HG03460 (cell line): Measurements from ENCODE around the gene P3R3URF.
A peak's percentile ranks its signal among the peaks of the same experiment; 100 is the strongest.

Experiments used
- ATAC-seq: cut with Tn5 transposase; IDR thresholded peaks from one replicate; pipeline ENCODE4 v1.9.1; 2021; ENCODE audit not compliant: unreplicated experiment

Gene P3R3URF

GRCh38 chr1:46174448-46175231 is 1.6 kb downstream of the P3R3URF start, which contains the start of gene TSPAN1:
Gene TSPAN1, plus strand, starts transcription at chr1:46175087. Its CDS starts 6,021 bp downstream, at chr1:46181108.
- ATAC-seq, result no peak

GRCh38 chr1:46173361-46173856 is 2.9 kb downstream of the P3R3URF start:
- no peak for ATAC-seq

- no peak for ATAC-seq
Observed at GRCh38 chr1:46172321-46172720, 4.0 kb downstream of the P3R3URF start.

- ATAC-seq, result no peak
Observed at GRCh38 chr1:46171871-46172270, 4.4 kb downstream of the P3R3URF start.

- no peak for ATAC-seq
Observed at GRCh38 chr1:46171351-46171750, 4.9 kb downstream of the P3R3URF start.

- no peak for ATAC-seq
Observed at GRCh38 chr1:46169811-46170454, 6.4 kb downstream of the P3R3URF start.

GRCh38 chr1:46168477-46168876 is 7.8 kb downstream of the P3R3URF start:
- no peak for ATAC-seq

GRCh38 chr1:46166521-46167462 is 9.5 kb downstream of the P3R3URF start:
- no peak for ATAC-seq

- no peak for ATAC-seq
Observed at GRCh38 chr1:46160212-46160611, 16.1 kb downstream of the P3R3URF start.

GRCh38 chr1:46159516-46159915 is 16.8 kb downstream of the P3R3URF start:
- no peak for ATAC-seq

GRCh38 chr1:46158312-46159281 is 17.7 kb downstream of the P3R3URF start:
- ATAC-seq, result peak; percentile 85

GRCh38 chr1:46157916-46158311 is 18.4 kb downstream of the P3R3URF start:
- no peak for ATAC-seq

- ATAC-seq, result no peak
Observed at GRCh38 chr1:46153732-46154131, 22.6 kb downstream of the P3R3URF start.

GRCh38 chr1:46153228-46153627 is 23.1 kb downstream of the P3R3URF start:
- no peak for ATAC-seq

GRCh38 chr1:46152016-46152415 is 24.3 kb downstream of the P3R3URF start:
- ATAC-seq, result no peak

GRCh38 chr1:46150085-46150484 is 26.2 kb downstream of the P3R3URF start:
- ATAC-seq, result no peak

GRCh38 chr1:46148318-46148717 is 28.0 kb downstream of the P3R3URF start:
- no peak for ATAC-seq

GRCh38 chr1:46137916-46138315 is 38.4 kb downstream of the P3R3URF start:
- ATAC-seq, result no peak

GRCh38 chr1:46136711-46137110 is 39.6 kb downstream of the P3R3URF start:
- no peak for ATAC-seq
